GM12872 (cell line): ENCODE results near the gene PPP3CA.

ENCODE experiments used
- TF ChIP-seq, protein P1 (sequence below): IDR thresholded peaks from 3 replicates; pipeline ENCODE4 v1.5.1; 2011; ENCODE audit warnings: low read depth, mild to moderate bottlenecking, low read length, moderate library complexity; ENCODE audit not compliant: insufficient read depth

PPP3CA gene

DNA sequence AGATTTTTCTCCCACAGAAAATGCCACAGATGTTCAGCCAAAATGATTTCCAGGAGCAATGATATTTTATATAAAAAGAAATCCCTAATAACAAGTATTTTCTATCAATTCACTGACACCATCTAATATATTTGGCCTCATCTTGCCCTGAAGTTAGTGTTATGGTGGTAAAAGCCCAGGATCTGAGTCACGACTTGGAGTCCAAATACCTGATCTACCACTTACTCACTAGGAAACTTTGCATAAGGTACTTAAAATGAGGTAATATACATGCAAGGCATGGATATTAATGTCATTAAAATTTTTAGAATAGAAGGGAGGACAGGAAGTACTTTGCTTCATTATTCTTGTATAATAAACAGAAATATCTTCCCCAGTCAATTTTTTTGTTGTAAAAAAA lies 16.3 kb downstream of the PPP3CA start:
- TF ChIP-seq, protein P1, sequence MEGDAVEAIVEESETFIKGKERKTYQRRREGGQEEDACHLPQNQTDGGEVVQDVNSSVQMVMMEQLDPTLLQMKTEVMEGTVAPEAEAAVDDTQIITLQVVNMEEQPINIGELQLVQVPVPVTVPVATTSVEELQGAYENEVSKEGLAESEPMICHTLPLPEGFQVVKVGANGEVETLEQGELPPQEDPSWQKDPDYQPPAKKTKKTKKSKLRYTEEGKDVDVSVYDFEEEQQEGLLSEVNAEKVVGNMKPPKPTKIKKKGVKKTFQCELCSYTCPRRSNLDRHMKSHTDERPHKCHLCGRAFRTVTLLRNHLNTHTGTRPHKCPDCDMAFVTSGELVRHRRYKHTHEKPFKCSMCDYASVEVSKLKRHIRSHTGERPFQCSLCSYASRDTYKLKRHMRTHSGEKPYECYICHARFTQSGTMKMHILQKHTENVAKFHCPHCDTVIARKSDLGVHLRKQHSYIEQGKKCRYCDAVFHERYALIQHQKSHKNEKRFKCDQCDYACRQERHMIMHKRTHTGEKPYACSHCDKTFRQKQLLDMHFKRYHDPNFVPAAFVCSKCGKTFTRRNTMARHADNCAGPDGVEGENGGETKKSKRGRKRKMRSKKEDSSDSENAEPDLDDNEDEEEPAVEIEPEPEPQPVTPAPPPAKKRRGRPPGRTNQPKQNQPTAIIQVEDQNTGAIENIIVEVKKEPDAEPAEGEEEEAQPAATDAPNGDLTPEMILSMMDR: no peak

DNA sequence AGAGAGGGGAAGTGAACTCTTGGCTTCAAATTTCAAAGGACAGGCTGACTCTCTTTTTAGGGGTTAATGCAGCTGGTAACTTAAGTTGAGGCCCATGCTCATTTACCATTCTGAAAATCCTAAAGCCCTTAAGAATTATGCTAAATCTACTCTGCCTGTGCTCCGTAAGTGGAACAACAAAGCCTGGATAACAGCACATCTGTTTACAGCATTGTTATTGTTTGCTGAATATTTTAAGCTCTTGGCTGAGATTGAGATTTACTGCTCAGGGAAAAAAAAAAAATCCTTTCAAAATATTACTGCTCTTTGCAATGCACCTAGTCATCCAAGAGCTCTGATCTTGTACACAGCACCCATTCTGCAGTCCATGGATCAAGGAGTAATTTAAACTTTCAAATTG lies 17.7 kb downstream of the PPP3CA start:
- TF ChIP-seq, protein P1: no peak

DNA sequence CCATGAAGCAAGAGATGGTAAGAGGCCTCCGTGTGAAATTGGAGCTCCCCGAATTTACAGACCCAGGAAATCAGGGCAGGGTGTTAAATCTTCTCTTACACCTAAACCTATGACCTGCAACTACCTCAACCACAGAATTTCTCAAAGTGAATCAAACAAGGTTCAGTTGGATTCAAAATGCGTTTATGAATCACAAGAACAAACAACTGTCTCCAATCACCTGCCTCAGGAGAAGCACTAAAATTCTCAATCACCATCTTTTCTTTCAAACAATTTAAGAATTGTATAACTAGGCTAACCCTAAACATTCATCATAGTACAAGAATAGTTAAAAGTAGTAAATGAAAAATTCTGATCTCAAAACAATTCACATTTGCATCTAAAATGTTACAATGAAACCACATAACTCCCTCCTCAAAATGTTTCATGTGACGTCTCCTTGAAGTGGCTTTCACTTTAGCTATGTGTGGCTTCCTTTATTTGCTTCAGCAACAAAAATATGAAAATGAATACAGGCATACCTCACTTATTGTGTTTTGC lies 19.2 kb downstream of the PPP3CA start:
- TF ChIP-seq, protein P1: no peak

DNA sequence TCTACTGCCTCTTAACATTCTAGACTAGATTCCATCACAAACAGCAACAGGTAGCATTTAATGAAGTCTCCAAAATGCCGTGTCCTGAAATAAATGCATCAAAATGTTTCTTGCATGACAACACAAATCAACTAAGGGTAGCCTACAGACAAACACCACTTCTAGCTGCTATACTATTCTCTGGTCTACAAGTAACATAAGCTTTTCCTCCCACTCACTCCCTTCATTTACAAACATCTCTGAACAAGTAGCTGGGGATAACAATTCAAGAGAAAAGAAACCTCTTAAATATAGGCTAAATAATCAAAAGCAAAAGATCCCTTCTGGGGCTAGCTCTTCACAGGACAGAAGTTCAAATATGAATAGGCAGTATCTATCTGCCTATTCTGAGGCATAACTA lies 20.8 kb downstream of the PPP3CA start:
- TF ChIP-seq, protein P1: no peak

DNA sequence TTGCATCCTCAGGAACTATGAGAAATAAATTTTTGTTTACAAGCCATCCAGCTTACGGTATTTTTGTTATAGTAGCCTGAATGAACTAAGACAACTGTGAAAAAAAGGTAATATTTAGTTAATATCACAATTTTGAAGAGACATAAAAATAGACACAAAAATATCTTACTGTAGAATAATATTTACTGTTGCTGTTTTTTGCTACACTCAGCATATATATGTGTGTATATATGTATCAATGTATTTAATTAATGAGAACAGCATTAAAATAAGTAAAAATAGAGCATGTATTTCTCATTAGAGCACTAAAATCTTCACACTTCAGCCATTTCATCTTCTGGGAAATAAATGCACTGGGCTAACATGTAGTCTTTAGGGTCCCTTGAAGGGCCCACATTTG lies 24.6 kb downstream of the PPP3CA start:
- TF ChIP-seq, protein P1: no peak

DNA sequence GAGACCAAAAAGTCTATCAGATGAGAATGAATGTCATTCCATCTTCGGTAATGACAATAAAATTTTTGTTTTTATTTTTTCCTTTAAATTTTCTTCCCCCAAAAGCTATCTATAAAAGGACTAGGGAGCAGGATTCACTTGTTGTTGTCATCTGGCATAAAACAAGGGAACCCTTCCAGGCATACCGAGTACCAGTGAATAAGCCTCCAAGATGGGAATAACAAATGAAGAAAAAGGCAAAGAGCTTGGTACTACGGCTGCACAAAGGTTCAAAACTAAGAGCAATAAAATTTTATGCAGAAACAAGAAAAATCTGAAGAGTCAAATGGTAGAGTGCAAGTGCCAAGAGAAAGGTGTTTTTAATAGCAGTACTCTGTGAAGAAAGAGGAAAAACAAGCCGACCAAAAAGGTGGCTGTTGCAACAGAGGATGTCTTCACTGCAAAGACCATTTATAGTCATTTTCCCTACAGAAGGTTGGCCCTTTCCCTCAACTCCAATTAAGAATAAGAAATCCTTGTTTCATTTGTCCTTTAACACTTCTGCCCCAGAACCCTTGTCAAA lies 25.8 kb downstream of the PPP3CA start:
- TF ChIP-seq, protein P1: no peak

DNA sequence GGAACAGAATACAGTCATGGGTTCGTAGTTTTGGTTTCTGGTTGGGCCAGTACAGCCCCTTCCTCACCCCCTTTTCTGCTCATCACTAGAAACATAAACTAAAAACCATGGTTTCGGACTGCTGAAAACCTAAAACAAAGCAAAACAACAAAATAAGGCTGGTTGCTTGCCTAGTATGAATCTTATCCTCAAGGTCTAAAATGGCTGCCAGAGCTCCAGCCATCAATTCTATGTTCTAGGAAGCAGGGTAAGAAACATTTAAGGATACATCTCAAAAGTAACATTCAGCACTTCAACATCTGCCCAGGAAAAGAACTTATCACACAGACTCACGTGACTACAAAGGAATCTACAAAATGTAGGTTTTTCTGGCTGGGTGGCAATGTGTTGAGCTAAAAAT lies 31.5 kb downstream of the PPP3CA start:
- TF ChIP-seq, protein P1: no peak
